SK-N-MC (cell line): ENCODE measurements around the gene NTRK2.

Experiments
- EZH2 ChIP-seq: fragments of 200-600 bp; sonication (generic); IDR thresholded peaks from one replicate; pipeline ENCODE4 v1.6.1; 2017; ENCODE audit warnings: antibody characterized with exemption
- POLR2AphosphoS5 ChIP-seq: IDR thresholded peaks from 2 replicates; pipeline ENCODE4 v1.6.1; 2012; ENCODE audit warnings: mild to moderate bottlenecking, low read depth, low read length, borderline replicate concordance

DNA sequence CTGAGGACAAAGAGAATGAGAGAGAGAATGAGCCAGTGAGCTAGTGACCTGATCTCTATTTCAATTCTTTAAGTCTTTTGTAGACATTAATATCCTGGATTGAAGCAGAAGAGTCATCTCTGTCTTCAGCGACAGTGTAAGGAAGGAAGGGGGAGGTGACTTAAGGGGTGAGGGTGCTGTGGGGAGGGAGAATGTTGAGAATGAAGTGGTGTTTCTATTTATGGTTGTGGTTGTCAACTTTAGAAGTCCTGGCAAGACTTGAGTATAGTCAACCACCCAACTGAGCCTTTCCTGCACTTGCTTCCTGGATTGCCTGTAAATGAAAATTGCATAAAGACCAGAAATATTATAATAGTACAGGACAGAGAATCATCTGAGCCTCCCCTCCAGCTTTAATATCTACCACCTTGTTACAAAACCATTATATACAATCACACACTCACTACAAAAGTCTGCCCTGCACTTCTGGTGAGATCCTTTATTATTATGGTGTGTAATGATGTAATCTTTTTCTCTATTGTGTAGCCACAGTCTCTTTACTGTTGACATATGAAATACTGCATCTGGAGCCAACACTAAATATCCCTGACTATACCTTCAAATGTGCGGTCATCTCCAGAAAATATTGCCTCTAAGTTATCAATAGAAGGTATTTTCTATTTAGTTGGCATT is 91.7 kb downstream of the NTRK2 start:
- TF ChIP-seq EZH2 (no peak), POLR2AphosphoS5 (no peak)
